Measurements from ENCODE around the gene NFIA. TPM values are rescaled to one million over a fixed set of nuclear protein-coding genes. Genes with fewer than 3 reads are reported as not detected.
"Not testable (repeated sequence)": the region's sequence is repeated elsewhere in the genome, so short reads cannot be mapped to it uniquely, and the experiment has no call there.

NFIA gene
- total RNA-seq, 1 donor from 2014 or later = 1.2 TPM

- H3K27me3 Mint-ChIP-seq = peaks cover 27% of the 10 kb centered on the region
- H3K4me3 Mint-ChIP-seq (ENCODE audit: low read depth) = no peak overlapping the region
- H3K36me3 Mint-ChIP-seq (ENCODE audit: insufficient read depth) = no peaks in the 10 kb centered on the region
- H3K9me3 Mint-ChIP-seq (ENCODE audit: low read depth) = no peaks in the 10 kb centered on the region
- H3K4me1 Mint-ChIP-seq (ENCODE audit: low read depth) = no peaks in the 10 kb centered on the region
- DNase-seq (ENCODE audit: low spot score, unreplicated experiment) = no peak
- no peak overlapping the region for H3K27ac Mint-ChIP-seq
- no peak for TF ChIP-seq CTCF (IDR thresholded peaks at IDR 0.05; ENCODE audit: unreplicated experiment)
These were observed 194.8 kb downstream of the NFIA start for GRCh38 chr1:61277121-61277690.

GRCh38 chr1:61278503-61278902, 196.1 kb downstream of the NFIA start:
- H3K9me3 Mint-ChIP-seq (ENCODE audit: low read depth); H3K4me3 Mint-ChIP-seq (ENCODE audit: low read depth): not testable (repeated sequence)

GRCh38 chr1:61278966-61279365, 196.6 kb downstream of the NFIA start:
- TF ChIP-seq CTCF (IDR thresholded peaks at IDR 0.05; ENCODE audit: unreplicated experiment) = no peak
- DNase-seq (ENCODE audit: low spot score, unreplicated experiment) = no peak
- H3K4me1 Mint-ChIP-seq (ENCODE audit: low read depth) = no peaks in the 10 kb centered on the region

More at GRCh38 chr1:61278503-61278902, 196.1 kb downstream of the NFIA start:
- H3K4me1 Mint-ChIP-seq (ENCODE audit: low read depth); DNase-seq (ENCODE audit: low spot score, unreplicated experiment); H3K36me3 Mint-ChIP-seq (ENCODE audit: insufficient read depth): not testable (repeated sequence)
- H3K27me3 Mint-ChIP-seq = peaks cover 15% of the 10 kb centered on the region
- H3K27ac Mint-ChIP-seq = peak overlapping the region; percentile 52

GRCh38 chr1:61279570-61279969, 197.2 kb downstream of the NFIA start:
- Mint-ChIP-seq H3K4me1 (ENCODE audit: low read depth) (no peaks in the 10 kb centered on the region), H3K4me3 (ENCODE audit: low read depth) (no peak overlapping the region), H3K36me3 (ENCODE audit: insufficient read depth) (no peaks in the 10 kb centered on the region), H3K9me3 (ENCODE audit: low read depth) (no peaks in the 10 kb centered on the region), H3K27ac (no peak overlapping the region), H3K27me3 (peaks cover 7% of the 10 kb centered on the region)
- DNase-seq (ENCODE audit: low spot score, unreplicated experiment) = no peak
- no peak for TF ChIP-seq CTCF (IDR thresholded peaks at IDR 0.05; ENCODE audit: unreplicated experiment)

More at GRCh38 chr1:61278966-61279365, 196.6 kb downstream of the NFIA start:
- Mint-ChIP-seq H3K27ac (no peak overlapping the region), H3K9me3 (ENCODE audit: low read depth) (no peaks in the 10 kb centered on the region), H3K27me3 (peaks cover 11% of the 10 kb centered on the region), H3K4me3 (ENCODE audit: low read depth) (no peak overlapping the region), H3K36me3 (ENCODE audit: insufficient read depth) (no peaks in the 10 kb centered on the region)

- Mint-ChIP-seq H3K9me3 (ENCODE audit: low read depth) (no peaks in the 10 kb centered on the region), H3K27ac (no peak overlapping the region), H3K4me3 (ENCODE audit: low read depth) (no peak overlapping the region), H3K36me3 (ENCODE audit: insufficient read depth) (no peaks in the 10 kb centered on the region), H3K4me1 (ENCODE audit: low read depth) (no peaks in the 10 kb centered on the region), H3K27me3 (peaks cover 5% of the 10 kb centered on the region)
- no peak for DNase-seq (ENCODE audit: low spot score, unreplicated experiment)
- TF ChIP-seq CTCF (IDR thresholded peaks at IDR 0.05; ENCODE audit: unreplicated experiment) = no peak
These were observed 198.1 kb downstream of the NFIA start for GRCh38 chr1:61280452-61280851.

GRCh38 chr1:61282387-61282786, 200.0 kb downstream of the NFIA start:
- Mint-ChIP-seq H3K4me1 (ENCODE audit: low read depth) (no peaks in the 10 kb centered on the region), H3K27me3 (peaks cover 7% of the 10 kb centered on the region), H3K4me3 (ENCODE audit: low read depth) (no peak overlapping the region), H3K36me3 (ENCODE audit: insufficient read depth) (no peaks in the 10 kb centered on the region), H3K27ac (no peak overlapping the region), H3K9me3 (ENCODE audit: low read depth) (no peaks in the 10 kb centered on the region)
- DNase-seq (ENCODE audit: low spot score, unreplicated experiment) = no peak
- no peak for TF ChIP-seq CTCF (IDR thresholded peaks at IDR 0.05; ENCODE audit: unreplicated experiment)

Data from progenitor cell of endocrine pancreas (in vitro differentiated cells).